GM23248 (cell line): ENCODE data around the gene MAGI3. TPM values are rescaled to one million over a fixed set of nuclear protein-coding genes. Genes with fewer than 3 reads are reported as not detected.
"Not testable (repeated sequence)": the region's sequence is repeated elsewhere in the genome, so short reads cannot be mapped to it uniquely, and the experiment has no call there.

Source experiments
- DNase-seq: peaks from one replicate; pipeline ENCODE4 v3.0.0-alpha.2; 2015
- H2AFZ ChIP-seq: fragments of 200-600 bp; sonication (generic); 2 replicates; pipeline ENCODE4 v1.6.1; 2016; ENCODE audit warnings: antibody characterized with exemption
- H3F3A ChIP-seq: fragments of 200-600 bp; sonication (generic); 2 replicates; pipeline ENCODE4 v1.6.1; 2016; ENCODE audit warnings: mild to moderate bottlenecking, antibody characterized with exemption, mixed run types; ENCODE audit not compliant: insufficient read depth
- H3K27ac ChIP-seq: fragments of 200-600 bp; sonication (generic); 2 replicates; pipeline ENCODE4 v1.5.1; 2016; ENCODE audit warnings: mild to moderate bottlenecking
- H3K27me3 ChIP-seq: fragments of 200-600 bp; sonication (generic); replicated peaks from 2 replicates; pipeline ENCODE4 v1.6.1; 2016; ENCODE audit warnings: mild to moderate bottlenecking; ENCODE audit not compliant: insufficient read depth
- H3K36me3 ChIP-seq: fragments of 200-600 bp; sonication (generic); 2 replicates; pipeline ENCODE4 v1.6.1; 2016; ENCODE audit warnings: low read depth, mild to moderate bottlenecking
- H3K4me1 ChIP-seq: fragments of 200-600 bp; sonication (generic); 2 replicates; pipeline ENCODE4 v1.6.1; 2016; ENCODE audit warnings: mild to moderate bottlenecking; ENCODE audit not compliant: insufficient read depth
- H3K4me2 ChIP-seq: fragments of 200-600 bp; sonication (generic); one replicate; pipeline ENCODE4 v1.6.1; 2016; ENCODE audit warnings: mild to moderate bottlenecking; ENCODE audit not compliant: unreplicated experiment
- H3K4me3 ChIP-seq: fragments of 200-600 bp; sonication (generic); 2 replicates; pipeline ENCODE4 v1.5.1; 2016; ENCODE audit warnings: mild to moderate bottlenecking
- H3K79me2 ChIP-seq: fragments of 200-600 bp; sonication (generic); 2 replicates; pipeline ENCODE4 v1.6.1; 2016; ENCODE audit warnings: mild to moderate bottlenecking; ENCODE audit not compliant: insufficient read depth
- H3K9ac ChIP-seq: fragments of 200-600 bp; sonication (generic); 2 replicates; pipeline ENCODE4 v1.6.1; 2016; ENCODE audit warnings: mild to moderate bottlenecking
- H3K9me2 ChIP-seq: fragments of 200-600 bp; sonication (generic); 2 replicates; pipeline ENCODE4 v1.6.1; 2016; ENCODE audit warnings: mixed run types, mild to moderate bottlenecking, moderate library complexity; ENCODE audit not compliant: insufficient read depth
- H3K9me3 ChIP-seq: fragments of 200-600 bp; sonication (generic); one replicate; pipeline ENCODE4 v1.6.1; 2017; ENCODE audit warnings: low read depth
- H4K20me1 ChIP-seq: fragments of 200-600 bp; sonication (generic); 2 replicates; pipeline ENCODE4 v1.6.0; 2016; ENCODE audit not compliant: insufficient read depth
- EZH2 ChIP-seq: fragments of 200-600 bp; sonication (generic); IDR thresholded peaks from 2 replicates; pipeline ENCODE4 v1.6.1; 2018; ENCODE audit warnings: antibody characterized with exemption, mild to moderate bottlenecking; ENCODE audit not compliant: insufficient read depth, poor library complexity, severe bottlenecking
- EZH2phosphoT487 ChIP-seq: fragments of 200-600 bp; sonication (generic); IDR thresholded peaks from 2 replicates; pipeline ENCODE4 v1.6.1; 2018; ENCODE audit warnings: antibody characterized with exemption, moderate library complexity, mild to moderate bottlenecking, low read depth; ENCODE audit not compliant: insufficient read depth
- WGBS, 2 experiments: methylation state at CpG; one replicate each; pipeline ENCODE4 v1.1.6; 2015 to 2017; ENCODE audit warnings: low lambda C conversion rate in 2 of 2, low coverage in 1 of 2; ENCODE audit errors: missing lambda C conversion rate in 2 of 2; 5-methylcytosine and 5-hydroxymethylcytosine counted together
- in situ Hi-C: fragments of 300-500 bp; cut with MboI; formaldehyde crosslinking; loops from 2 replicates; pipeline ENCODE4 v1.15.0; 2020
- polyA plus RNA-seq: library from polyadenylated mRNA; unstranded; fragments of >200 nt; fragmentation: Nextera tagmentation; extraction: Ambion mirVana; gene quantifications from 2 replicates; pipeline ENCODE4 v1.2.1, GENCODE V29; 2016
- total RNA-seq: library from RNA; depleted of rRNA; stranded (reverse); fragments of >200 nt; shearing (Covaris generic); gene quantifications from 2 replicates; pipeline ENCODE4 v1.2.3, GENCODE V29; 2014

The MAGI3 gene
- total and polyA plus RNA-seq, 2 experiments from 2014 or later: 1.9 to 7.2 TPM

DNA sequence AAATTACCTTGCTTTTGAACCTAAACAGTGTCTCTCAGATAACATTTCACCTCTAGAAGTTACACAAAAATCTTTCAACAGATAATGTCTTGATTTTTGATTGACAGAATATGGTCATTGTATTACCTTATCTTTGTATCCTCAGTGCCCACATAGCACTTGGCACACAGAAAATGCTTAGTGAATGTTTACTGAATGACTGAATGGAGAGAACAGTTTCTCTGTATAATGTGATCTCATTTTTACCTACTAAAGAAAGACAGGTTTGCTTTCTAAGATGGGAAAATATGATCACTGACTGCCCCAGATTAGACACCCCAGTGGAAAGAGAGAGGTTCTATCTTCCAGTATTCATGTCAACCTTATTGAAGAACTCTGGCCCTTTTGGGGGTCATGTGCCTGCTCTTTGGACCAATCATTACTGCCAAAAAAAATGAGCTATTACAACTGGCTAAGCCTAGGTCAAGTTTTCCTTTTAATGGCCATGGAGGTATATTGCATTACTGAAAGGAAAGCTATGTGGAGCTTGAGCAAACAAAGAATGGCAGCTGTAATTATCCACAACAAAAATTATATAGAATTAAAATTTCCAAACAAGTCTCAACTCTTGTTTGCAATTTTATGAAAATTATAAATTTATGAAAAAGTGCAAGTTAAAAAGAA lies 117.4 kb downstream of the MAGI3 start:
- Histone ChIP-seq H3K4me3 (no peak overlapping the region), H2AFZ (no peak overlapping the region), H3K27me3 (no peaks in the 10 kb centered on the region), H3K9me3 (no peaks in the 10 kb centered on the region), H3K4me1 (no peaks in the 10 kb centered on the region), H3K4me2 (no peak overlapping the region), H3K9ac (no peak overlapping the region), H3K79me2 (0 out of 2 replicates have a peak, but pooled peaks cover 15% of the 10 kb centered on the region), H3F3A (no peaks in the 10 kb centered on the region), H3K9me2 (no peaks in the 10 kb centered on the region), H3K36me3 (0 out of 2 replicates have a peak, but pooled peaks cover 5% of the 10 kb centered on the region), H3K27ac (no peak overlapping the region), H4K20me1 (no peaks in the 10 kb centered on the region; the same call in 1 of the 2 replicates)
- TF ChIP-seq EZH2 (no peak), EZH2phosphoT487 (no peak)
- in situ Hi-C loops: no loop called here
- DNase-seq: no peak

- H3K27ac ChIP-seq: no peak overlapping the region
- no peak overlapping the region for H3K4me3 ChIP-seq
- H3K79me2 ChIP-seq: 0 out of 2 replicates have a peak, but pooled peaks cover 15% of the 10 kb centered on the region
- DNase-seq: no peak
- H3K4me2 ChIP-seq: no peak overlapping the region
- H3K36me3 ChIP-seq: 0 out of 2 replicates have a peak, but pooled peaks cover 5% of the 10 kb centered on the region
- no peak overlapping the region for H2AFZ ChIP-seq
- no peaks in the 10 kb centered on the region for H3K9me2 ChIP-seq
- WGBS, 2 experiments: 62 to 78% methylated on average over 2 of the region's 2 CpGs
- H3F3A ChIP-seq: no peaks in the 10 kb centered on the region
- H3K9ac ChIP-seq: no peak overlapping the region
- TF ChIP-seq EZH2phosphoT487 (no peak), EZH2 (no peak)
- no peaks in the 10 kb centered on the region for H3K4me1 ChIP-seq
- H3K9me3 ChIP-seq: no peaks in the 10 kb centered on the region
- in situ Hi-C loops: no loop called here
- H4K20me1 ChIP-seq: no peaks in the 10 kb centered on the region; the same call in 1 of the 2 replicates
- H3K27me3 ChIP-seq: no peaks in the 10 kb centered on the region
Observed at GRCh38 chr1:113508364-113509164, 118.2 kb downstream of the MAGI3 start.

GRCh38 chr1:113509766-113510165 lies 119.5 kb downstream of the MAGI3 start:
- in situ Hi-C loops, H3K4me2 ChIP-seq, H3K27ac ChIP-seq, H3K9me3 ChIP-seq, H3K4me1 ChIP-seq, H4K20me1 ChIP-seq, H3F3A ChIP-seq, H3K27me3 ChIP-seq, H3K36me3 ChIP-seq, H3K9me2 ChIP-seq, H3K4me3 ChIP-seq, DNase-seq, H3K9ac ChIP-seq, H2AFZ ChIP-seq: not testable (repeated sequence)
- WGBS, 2 experiments: 99% methylated on average over 8 of the region's 12 CpGs
- H3K79me2 ChIP-seq: 0 out of 2 replicates have a peak, but pooled peaks cover 15% of the 10 kb centered on the region

DNA sequence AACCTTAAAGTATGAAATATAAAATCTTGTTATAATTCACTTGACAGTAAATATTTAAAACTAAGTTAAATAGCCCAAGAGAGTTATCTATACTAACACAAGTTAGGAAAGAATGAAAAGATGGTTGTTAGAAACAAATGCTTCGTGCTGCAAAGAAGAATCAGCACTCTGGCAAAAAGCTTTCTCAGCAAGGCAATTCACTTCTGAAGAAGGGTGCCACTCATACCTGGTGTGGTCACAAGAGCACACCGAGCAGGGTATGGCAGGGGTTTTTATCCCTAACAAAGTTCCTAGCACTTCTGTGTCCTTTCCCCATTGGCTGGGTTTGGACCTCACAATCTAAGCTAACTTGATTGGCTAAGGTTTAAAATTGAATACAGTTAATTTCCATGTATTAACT lies 121.0 kb downstream of the MAGI3 start:
- H3K9ac ChIP-seq: no peak overlapping the region
- H2AFZ ChIP-seq: no peak overlapping the region
- no peak overlapping the region for H3K4me2 ChIP-seq
- in situ Hi-C loops: no loop called here
- 0 out of 2 replicates have a peak, but pooled peaks cover 5% of the 10 kb centered on the region for H3K36me3 ChIP-seq
- H3K9me2 ChIP-seq: no peaks in the 10 kb centered on the region
- WGBS, 2 experiments: 68 to 79% methylated on average over 2 of the region's 2 CpGs
- H3K79me2 ChIP-seq: 0 out of 2 replicates have a peak, but pooled peaks cover 15% of the 10 kb centered on the region
- H3K9me3 ChIP-seq: no peaks in the 10 kb centered on the region
- TF ChIP-seq EZH2phosphoT487 (no peak), EZH2 (no peak)
- peaks cover 7% of the 10 kb centered on the region; the same call in 1 of the 2 replicates for H3F3A ChIP-seq
- no peaks in the 10 kb centered on the region for H3K27me3 ChIP-seq
- H3K4me1 ChIP-seq: no peaks in the 10 kb centered on the region
- no peak overlapping the region for H3K27ac ChIP-seq
- no peaks in the 10 kb centered on the region; the same call in 1 of the 2 replicates for H4K20me1 ChIP-seq
- DNase-seq: no peak
- H3K4me3 ChIP-seq: no peak overlapping the region
